Measurements from ENCODE around the gene SMIM10. TPM values are rescaled to one million over a fixed set of nuclear protein-coding genes. Genes with fewer than 3 reads are reported as not detected.
"Not testable (repeated sequence)": the region's sequence is repeated elsewhere in the genome, so short reads cannot be mapped to it uniquely, and the experiment has no call there.

The SMIM10 gene
- total RNA-seq, 1 donor from 2014 or later, result 5.3 TPM

DNA sequence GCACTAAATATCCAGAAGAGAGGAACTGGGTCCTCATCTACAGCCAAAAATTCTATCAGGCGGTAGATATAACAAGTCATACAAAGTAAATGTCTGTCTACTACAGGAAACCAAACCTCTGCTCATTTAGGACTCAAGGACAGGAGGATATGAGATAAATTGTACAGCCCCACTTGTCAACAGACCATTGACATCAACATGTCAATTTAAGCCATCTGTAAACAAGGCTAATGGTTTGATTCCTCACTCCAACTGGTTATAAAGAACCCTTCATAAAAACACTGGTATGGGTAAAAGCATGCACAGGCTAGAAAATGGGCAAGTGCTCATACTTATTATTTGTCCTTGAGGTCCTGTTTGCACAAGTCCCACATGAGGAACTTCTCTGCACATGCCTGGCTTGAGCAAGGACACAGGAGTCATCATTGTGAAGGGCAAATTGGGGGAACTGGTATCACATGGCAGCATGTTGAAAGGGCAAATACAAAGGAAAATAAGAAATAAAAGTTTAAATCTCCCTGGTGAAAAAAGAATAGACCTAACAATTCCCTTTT is 18.3 kb downstream of the SMIM10 start:
- intact Hi-C loops (cut with micrococcal nuclease), result no loop called here
- ATAC-seq (no peak), DNase-seq (no peak)

DNA sequence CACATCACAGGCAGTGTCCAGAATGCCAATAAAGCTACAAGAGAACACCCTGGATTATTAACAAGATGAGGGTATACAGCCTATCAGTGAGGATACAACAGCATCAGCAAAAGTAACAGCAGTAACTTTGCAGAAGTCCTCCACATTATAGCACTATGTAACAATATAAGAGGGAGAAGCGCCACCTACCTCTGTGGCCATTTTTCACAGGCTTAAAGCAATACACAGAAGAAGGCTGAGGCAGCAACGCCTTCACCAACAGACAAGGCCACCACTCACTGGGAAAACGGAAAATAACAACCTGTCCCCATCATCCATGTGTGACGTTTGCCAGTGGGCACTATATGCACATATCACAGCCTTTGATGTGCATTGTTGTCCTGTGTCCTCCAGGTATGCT is 19.0 kb downstream of the SMIM10 start:
- intact Hi-C loops (cut with micrococcal nuclease), result no loop called here
- ATAC-seq, result no peak
- DNase-seq, result no peak

DNA sequence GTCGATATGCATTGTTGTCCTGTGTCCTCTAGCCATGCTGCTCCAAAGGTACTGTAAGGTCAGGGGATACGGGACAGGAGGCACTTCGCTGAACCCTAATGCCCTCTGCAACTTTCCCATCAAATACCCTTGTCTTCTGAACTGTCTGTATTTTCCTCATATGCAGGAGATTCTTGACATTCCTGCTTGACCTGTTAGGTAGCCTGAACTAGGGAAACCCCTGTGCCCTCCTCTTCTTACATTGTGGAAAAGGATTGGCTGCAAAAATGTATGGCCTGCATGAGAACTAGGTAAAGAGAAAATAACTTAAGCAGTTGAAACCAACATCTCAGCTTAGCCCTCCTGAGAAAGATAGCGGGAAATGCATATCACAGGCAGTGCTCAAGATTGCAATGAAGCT is 20.1 kb downstream of the SMIM10 start:
- DNase-seq (no peak), ATAC-seq (no peak)
- intact Hi-C loops (cut with micrococcal nuclease), result no loop called here

DNA sequence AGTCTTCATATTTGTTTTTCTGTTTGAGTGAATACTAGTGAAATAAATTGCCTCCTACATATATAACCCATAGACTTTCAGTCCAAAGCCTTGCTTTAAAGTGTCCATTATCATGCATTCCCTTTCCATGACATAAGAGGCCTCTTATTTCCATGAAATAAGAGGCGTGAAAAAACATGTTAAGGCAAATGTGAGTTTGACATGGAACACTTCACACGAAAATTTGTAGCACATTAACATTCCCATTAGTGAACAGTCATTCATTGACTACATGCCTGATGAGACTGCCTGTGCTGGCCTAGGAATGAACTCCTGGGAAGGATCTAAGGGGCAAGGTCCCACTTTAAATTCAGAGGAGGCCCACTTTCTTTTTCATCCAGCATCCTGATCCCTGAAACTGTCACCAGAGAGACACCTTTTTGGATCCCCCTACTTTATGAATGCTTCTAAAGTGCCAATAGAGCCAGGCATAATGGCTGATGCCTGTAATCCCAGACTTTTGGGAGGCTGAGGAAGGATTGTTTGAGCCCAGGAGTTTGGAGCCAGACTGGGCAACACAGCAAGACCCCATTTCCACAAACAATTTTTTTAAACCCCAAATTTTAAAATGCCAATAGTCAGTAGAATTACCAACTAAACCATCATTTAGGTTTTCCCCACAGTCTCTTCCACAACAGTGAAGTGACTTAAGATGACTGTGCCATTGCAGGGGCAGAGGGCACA is 24.9 kb downstream of the SMIM10 start:
- ATAC-seq (no peak), DNase-seq (no peak)
- intact Hi-C loops (cut with micrococcal nuclease), result no loop called here

- intact Hi-C loops (cut with micrococcal nuclease); ATAC-seq; DNase-seq: not testable (repeated sequence)
These were observed 29.1 kb downstream of the SMIM10 start for GRCh38 chrX:135019890-135020289.

GRCh38 chrX:135023791-135024190 is 33.0 kb downstream of the SMIM10 start:
- intact Hi-C loops (cut with micrococcal nuclease); ATAC-seq: not testable (repeated sequence)

GRCh38 chrX:135024526-135024925 is 33.7 kb downstream of the SMIM10 start:
- DNase-seq (no peak), ATAC-seq (no peak)
- intact Hi-C loops (cut with micrococcal nuclease), result no loop called here

More at GRCh38 chrX:135023791-135024190, 33.0 kb downstream of the SMIM10 start:
- DNase-seq, result not testable (repeated sequence)

- ATAC-seq, result not testable (repeated sequence)
These were observed 39.6 kb downstream of the SMIM10 start for GRCh38 chrX:135030207-135030963.

DNA sequence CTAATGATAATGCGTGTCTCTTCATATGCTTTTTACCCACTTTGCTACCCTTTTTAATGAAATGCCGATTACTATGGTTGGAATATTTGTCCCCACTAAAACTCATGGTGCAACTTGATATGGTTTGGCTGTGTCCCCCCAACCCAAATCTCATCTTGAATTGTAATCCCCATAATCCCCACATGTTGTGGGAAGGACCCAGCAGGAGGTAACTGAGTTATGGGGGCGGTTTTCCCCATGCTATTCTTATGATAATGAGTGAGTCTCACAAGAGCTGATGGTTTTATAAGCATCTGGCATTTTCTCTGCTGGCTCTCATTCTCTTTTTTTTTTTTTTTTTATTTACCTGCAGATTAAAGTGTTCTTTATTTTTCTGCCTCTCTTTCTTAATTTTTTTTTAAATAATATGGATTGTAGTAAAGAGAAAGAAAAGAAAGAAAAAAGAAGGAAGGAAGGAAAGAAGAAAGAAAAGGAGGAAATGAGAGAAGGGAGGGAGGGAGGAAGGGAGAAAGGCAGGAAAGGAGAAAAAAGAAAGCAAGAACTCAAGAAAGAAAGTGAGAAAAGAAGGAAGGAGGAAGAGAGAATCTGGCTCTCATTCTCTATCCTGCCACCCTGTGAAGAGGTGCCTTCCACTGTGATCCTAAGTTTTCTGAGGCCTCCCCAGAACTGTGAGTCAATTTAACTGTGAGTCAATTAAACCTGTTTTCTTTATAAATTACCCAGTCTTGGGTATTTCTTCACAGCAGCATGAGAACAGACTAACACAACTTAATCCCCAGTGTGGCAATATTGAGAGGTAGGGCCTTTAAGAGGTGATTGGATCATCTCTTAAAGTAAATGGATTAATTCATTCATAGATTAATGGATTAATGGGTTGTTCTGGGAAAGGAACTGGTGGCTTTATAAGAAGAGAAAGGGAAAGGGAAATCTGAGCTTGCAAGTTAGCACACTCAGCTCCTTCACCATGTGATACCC is 50.6 kb downstream of the SMIM10 start:
- DNase-seq; ATAC-seq; intact Hi-C loops (cut with micrococcal nuclease): not testable (repeated sequence)

More at GRCh38 chrX:135030207-135030963, 39.6 kb downstream of the SMIM10 start:
- intact Hi-C loops (cut with micrococcal nuclease); DNase-seq: not testable (repeated sequence)

Other genes with a start within 250 kb of the SMIM10 start
- gene PABIR2, start 193.8 kb upstream of the SMIM10 start, total RNA-seq, result 10.0 TPM
- gene MOSPD1, start 75.7 kb upstream of the SMIM10 start, total RNA-seq, result 21.3 TPM
- 14.8 TPM for gene RTL8B, start 31.6 kb downstream of the SMIM10 start, total RNA-seq
- gene RTL8C, start 41.4 kb downstream of the SMIM10 start, total RNA-seq, result 246 TPM
- 35.0 TPM for gene RTL8A, start 61.1 kb downstream of the SMIM10 start, total RNA-seq
- gene SMIM10L2B, start 107.7 kb downstream of the SMIM10 start, total RNA-seq, result 3.5 TPM
- not detected for gene ETDB, start 129.5 kb downstream of the SMIM10 start, total RNA-seq
- not detected for gene CT55, start 180.4 kb downstream of the SMIM10 start, total RNA-seq